Neural cell (in vitro differentiated cells): ENCODE measurements around the gene SLC4A8. TPM values are rescaled to one million over a fixed set of nuclear protein-coding genes. Genes with fewer than 3 reads are reported as not detected.

Source experiments
- H2AFZ ChIP-seq: fragments of 200-600, 300-800 bp; sonication (generic), shearing (Covaris generic); 2 replicates; pipeline ENCODE4 v1.6.0; 2014; ENCODE audit warnings: low read depth, mild to moderate bottlenecking, antibody characterized with exemption, low read length, moderate library complexity
- H3F3A ChIP-seq: fragments of 200-600 bp; shearing (Covaris generic); 2 replicates; pipeline ENCODE4 v1.6.1; 2016; ENCODE audit warnings: mild to moderate bottlenecking, moderate library complexity, mixed read lengths, antibody characterized with exemption, low read length; ENCODE audit not compliant: insufficient read depth, poor library complexity, severe bottlenecking
- H3K27ac ChIP-seq: fragments of 200-600, 300-800 bp; sonication (generic), shearing (Covaris generic); 2 replicates; pipeline ENCODE4 v1.5.1; 2014; ENCODE audit warnings: mild to moderate bottlenecking, low read length, moderate library complexity
- H3K27me3 ChIP-seq: fragments of 300-800, 200-600 bp; sonication (generic), shearing (Covaris generic); 2 replicates; pipeline ENCODE4 v1.6.0; 2014; ENCODE audit warnings: mild to moderate bottlenecking, low read depth, low read length, moderate library complexity; ENCODE audit not compliant: insufficient read depth
- H3K36me3 ChIP-seq: fragments of 300-800, 200-600 bp; sonication (generic), shearing (Covaris generic); 2 replicates; pipeline ENCODE4 v1.5.1; 2014; ENCODE audit warnings: mild to moderate bottlenecking, antibody characterized with exemption, low read length, moderate library complexity; ENCODE audit not compliant: insufficient read depth
- H3K4me2 ChIP-seq: fragments of 300-800, 200-600 bp; sonication (generic), shearing (Covaris generic); 2 replicates; pipeline ENCODE4 v1.6.0; 2014; ENCODE audit warnings: mild to moderate bottlenecking, low read length
- H3K4me3 ChIP-seq: fragments of 300-800, 200-600 bp; sonication (generic), shearing (Covaris generic); 2 replicates; pipeline ENCODE4 v1.5.1; 2014; ENCODE audit warnings: mild to moderate bottlenecking, low read length, moderate library complexity
- H3K79me2 ChIP-seq: fragments of 200-600 bp; shearing (Covaris generic); replicated peaks from 2 replicates; pipeline ENCODE4 v1.6.0; 2014; ENCODE audit warnings: mild to moderate bottlenecking, low read length, moderate library complexity; ENCODE audit not compliant: insufficient read depth
- H3K9ac ChIP-seq: fragments of 300-800, 200-600 bp; sonication (generic), shearing (Covaris generic); 2 replicates; pipeline ENCODE4 v1.6.1; 2016; ENCODE audit warnings: mild to moderate bottlenecking, low read length, mixed read lengths
- H3K9me2 ChIP-seq: fragments of 200-600 bp; shearing (Covaris generic); 2 replicates; pipeline ENCODE4 v1.6.1; 2016; ENCODE audit warnings: mild to moderate bottlenecking, low read length, mixed read lengths; ENCODE audit not compliant: insufficient read depth
- H3K9me3 ChIP-seq: fragments of 200-600, 300-800 bp; sonication (generic), shearing (Covaris generic); 2 replicates; pipeline ENCODE4 v1.6.1; 2016; ENCODE audit warnings: mild to moderate bottlenecking, mixed run types, low read length, moderate library complexity, mixed read lengths
- H4K20me1 ChIP-seq: fragments of 200-600 bp; shearing (Covaris generic); 2 replicates; pipeline ENCODE4 v1.6.1; 2016; ENCODE audit warnings: mild to moderate bottlenecking, mixed run types; ENCODE audit not compliant: insufficient read depth
- CTCF ChIP-seq: fragments of 450-650 bp; IDR thresholded peaks from 2 replicates; pipeline ENCODE4 v1.5.1; 2014; ENCODE audit warnings: antibody characterized with exemption, mild to moderate bottlenecking, moderate library complexity; ENCODE audit not compliant: poor library complexity, severe bottlenecking
- EP300 ChIP-seq: fragments of 450-650 bp; conservative IDR thresholded peaks from 2 replicates; pipeline ENCODE4 v1.6.1; 2014; ENCODE audit warnings: antibody characterized with exemption, mild to moderate bottlenecking, moderate library complexity; ENCODE audit not compliant: poor library complexity, severe bottlenecking
- EZH2 ChIP-seq: fragments of 200-600, 300-800 bp; shearing (Covaris generic), sonication (generic); IDR thresholded peaks from 2 replicates; pipeline ENCODE4 v1.6.1; 2014; ENCODE audit warnings: antibody characterized with exemption, low read length, borderline replicate concordance, mild to moderate bottlenecking; ENCODE audit not compliant: insufficient read depth, poor library complexity, severe bottlenecking
- MXI1 ChIP-seq: fragments of 450-650 bp; conservative IDR thresholded peaks from 2 replicates; pipeline ENCODE4 v1.6.1; 2014; ENCODE audit warnings: antibody characterized with exemption, mild to moderate bottlenecking; ENCODE audit not compliant: poor library complexity, severe bottlenecking
- POLR2AphosphoS5 ChIP-seq: IDR thresholded peaks from 2 replicates; pipeline ENCODE4 v1.6.1; 2012
- RAD21 ChIP-seq: fragments of 450-650 bp; conservative IDR thresholded peaks from 2 replicates; pipeline ENCODE4 v1.6.1; 2014; ENCODE audit warnings: antibody characterized with exemption, mild to moderate bottlenecking, moderate library complexity
- SMC3 ChIP-seq: fragments of 450-650 bp; conservative IDR thresholded peaks from 2 replicates; pipeline ENCODE4 v1.6.1; 2014; ENCODE audit warnings: antibody characterized with exemption, mild to moderate bottlenecking, moderate library complexity; ENCODE audit not compliant: poor library complexity
- TAF1 ChIP-seq: IDR thresholded peaks from 2 replicates; pipeline ENCODE4 v1.6.1; 2012; ENCODE audit warnings: low read depth
- polyA plus RNA-seq: library from polyadenylated mRNA; depleted of rRNA; stranded (reverse); fragments of >200 nt; gene quantifications from 2 replicates; pipeline ENCODE4 v1.2.3, GENCODE V29; 2014
- TF ChIP-seq, protein P1 (sequence below): IDR thresholded peaks from 2 replicates; pipeline ENCODE4 v1.6.1; 2012; ENCODE audit warnings: borderline replicate concordance

Gene SLC4A8
- polyA plus RNA-seq, 1 donor from 2014 or later, result 37.8 TPM

DNA sequence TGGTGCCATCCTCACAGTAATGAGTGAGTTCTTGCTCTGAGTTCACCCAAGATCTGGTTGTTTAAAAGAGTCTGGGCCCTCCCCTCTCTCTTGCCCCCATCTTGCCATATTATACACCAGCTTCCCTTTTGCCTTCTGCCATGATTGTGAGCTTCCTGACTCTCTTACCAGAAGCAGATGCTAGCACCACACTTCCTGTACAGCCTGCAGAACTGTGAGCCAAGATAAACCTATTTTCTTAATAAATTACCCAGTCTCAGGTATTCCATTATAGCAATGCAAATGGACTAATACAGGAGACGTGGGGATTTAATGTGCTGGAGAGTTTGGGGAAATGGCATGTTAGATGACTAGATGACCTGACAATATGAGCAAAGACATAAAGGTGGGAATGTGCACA is 12.8 kb downstream of the SLC4A8 start:
- Histone ChIP-seq H3K4me2 (no peak overlapping the region), H3K9me2 (no peaks in the 10 kb centered on the region), H3F3A (no peaks in the 10 kb centered on the region), H4K20me1 (no peaks in the 10 kb centered on the region), H3K36me3 (no peaks in the 10 kb centered on the region), H3K9ac (no peak overlapping the region), H3K27me3 (no peaks in the 10 kb centered on the region), H3K4me3 (no peak overlapping the region), H3K79me2 (peaks cover 16% of the 10 kb centered on the region), H3K27ac (no peak overlapping the region), H3K9me3 (no peaks in the 10 kb centered on the region), H2AFZ (no peak overlapping the region)
- TF ChIP-seq EP300, result no peak
- TF ChIP-seq CTCF, result no peak
- TF ChIP-seq TAF1, result no peak
- TF ChIP-seq, protein P1, sequence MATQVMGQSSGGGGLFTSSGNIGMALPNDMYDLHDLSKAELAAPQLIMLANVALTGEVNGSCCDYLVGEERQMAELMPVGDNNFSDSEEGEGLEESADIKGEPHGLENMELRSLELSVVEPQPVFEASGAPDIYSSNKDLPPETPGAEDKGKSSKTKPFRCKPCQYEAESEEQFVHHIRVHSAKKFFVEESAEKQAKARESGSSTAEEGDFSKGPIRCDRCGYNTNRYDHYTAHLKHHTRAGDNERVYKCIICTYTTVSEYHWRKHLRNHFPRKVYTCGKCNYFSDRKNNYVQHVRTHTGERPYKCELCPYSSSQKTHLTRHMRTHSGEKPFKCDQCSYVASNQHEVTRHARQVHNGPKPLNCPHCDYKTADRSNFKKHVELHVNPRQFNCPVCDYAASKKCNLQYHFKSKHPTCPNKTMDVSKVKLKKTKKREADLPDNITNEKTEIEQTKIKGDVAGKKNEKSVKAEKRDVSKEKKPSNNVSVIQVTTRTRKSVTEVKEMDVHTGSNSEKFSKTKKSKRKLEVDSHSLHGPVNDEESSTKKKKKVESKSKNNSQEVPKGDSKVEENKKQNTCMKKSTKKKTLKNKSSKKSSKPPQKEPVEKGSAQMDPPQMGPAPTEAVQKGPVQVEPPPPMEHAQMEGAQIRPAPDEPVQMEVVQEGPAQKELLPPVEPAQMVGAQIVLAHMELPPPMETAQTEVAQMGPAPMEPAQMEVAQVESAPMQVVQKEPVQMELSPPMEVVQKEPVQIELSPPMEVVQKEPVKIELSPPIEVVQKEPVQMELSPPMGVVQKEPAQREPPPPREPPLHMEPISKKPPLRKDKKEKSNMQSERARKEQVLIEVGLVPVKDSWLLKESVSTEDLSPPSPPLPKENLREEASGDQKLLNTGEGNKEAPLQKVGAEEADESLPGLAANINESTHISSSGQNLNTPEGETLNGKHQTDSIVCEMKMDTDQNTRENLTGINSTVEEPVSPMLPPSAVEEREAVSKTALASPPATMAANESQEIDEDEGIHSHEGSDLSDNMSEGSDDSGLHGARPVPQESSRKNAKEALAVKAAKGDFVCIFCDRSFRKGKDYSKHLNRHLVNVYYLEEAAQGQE, result no peak
- no peak for TF ChIP-seq POLR2AphosphoS5
- TF ChIP-seq SMC3, result no peak
- no peak for TF ChIP-seq MXI1
- TF ChIP-seq RAD21, result no peak
- no peak for TF ChIP-seq EZH2

- Histone ChIP-seq H3K4me3 (no peak overlapping the region), H4K20me1 (no peaks in the 10 kb centered on the region), H3F3A (no peaks in the 10 kb centered on the region), H3K79me2 (peaks cover 11% of the 10 kb centered on the region), H3K27me3 (no peaks in the 10 kb centered on the region), H3K36me3 (no peaks in the 10 kb centered on the region), H3K9me3 (no peaks in the 10 kb centered on the region), H3K4me2 (no peak overlapping the region), H2AFZ (no peak overlapping the region), H3K9me2 (no peaks in the 10 kb centered on the region), H3K9ac (no peak overlapping the region), H3K27ac (no peak overlapping the region)
- TF ChIP-seq SMC3, result no peak
- TF ChIP-seq POLR2AphosphoS5, result no peak
- TF ChIP-seq, protein P1, result no peak
- no peak for TF ChIP-seq EZH2
- TF ChIP-seq MXI1, result no peak
- TF ChIP-seq CTCF, result no peak
- no peak for TF ChIP-seq EP300
- TF ChIP-seq RAD21, result no peak
- no peak for TF ChIP-seq TAF1
These were observed 14.7 kb downstream of the SLC4A8 start for GRCh38 chr12:51439330-51439729.
